ENCODE results near the gene FHAD1. TPM values are rescaled to one million over a fixed set of nuclear protein-coding genes. Genes with fewer than 3 reads are reported as not detected.

The FHAD1 gene
- total RNA-seq, 1 experiment from 2014 or later, result 2.0 TPM

GRCh38 chr1:15424146-15424667, 177.2 kb downstream of the FHAD1 start:
- Histone ChIP-seq H3K27ac (ENCODE audit: low read depth, low read length, poor library complexity, severe bottlenecking) (no peak overlapping the region), H3K4me1 (ENCODE audit: insufficient read depth, low read length, poor library complexity, severe bottlenecking) (peaks cover 4% of the 10 kb centered on the region), H3K4me3 (ENCODE audit: low read depth, low read length, poor library complexity, severe bottlenecking) (no peak overlapping the region), H3K9me3 (ENCODE audit: low read depth, low read length, poor library complexity, severe bottlenecking) (no peaks in the 10 kb centered on the region), H3K27me3 (replicated peaks; ENCODE audit: insufficient read depth, low read depth, low read length, poor library complexity) (no peaks in the 10 kb centered on the region), H3K36me3 (ENCODE audit: insufficient read depth, low read length, poor library complexity, severe bottlenecking) (no peaks in the 10 kb centered on the region)
- DNase-seq (ENCODE audit: low spot score), result no peak
- TF ChIP-seq, protein P1, sequence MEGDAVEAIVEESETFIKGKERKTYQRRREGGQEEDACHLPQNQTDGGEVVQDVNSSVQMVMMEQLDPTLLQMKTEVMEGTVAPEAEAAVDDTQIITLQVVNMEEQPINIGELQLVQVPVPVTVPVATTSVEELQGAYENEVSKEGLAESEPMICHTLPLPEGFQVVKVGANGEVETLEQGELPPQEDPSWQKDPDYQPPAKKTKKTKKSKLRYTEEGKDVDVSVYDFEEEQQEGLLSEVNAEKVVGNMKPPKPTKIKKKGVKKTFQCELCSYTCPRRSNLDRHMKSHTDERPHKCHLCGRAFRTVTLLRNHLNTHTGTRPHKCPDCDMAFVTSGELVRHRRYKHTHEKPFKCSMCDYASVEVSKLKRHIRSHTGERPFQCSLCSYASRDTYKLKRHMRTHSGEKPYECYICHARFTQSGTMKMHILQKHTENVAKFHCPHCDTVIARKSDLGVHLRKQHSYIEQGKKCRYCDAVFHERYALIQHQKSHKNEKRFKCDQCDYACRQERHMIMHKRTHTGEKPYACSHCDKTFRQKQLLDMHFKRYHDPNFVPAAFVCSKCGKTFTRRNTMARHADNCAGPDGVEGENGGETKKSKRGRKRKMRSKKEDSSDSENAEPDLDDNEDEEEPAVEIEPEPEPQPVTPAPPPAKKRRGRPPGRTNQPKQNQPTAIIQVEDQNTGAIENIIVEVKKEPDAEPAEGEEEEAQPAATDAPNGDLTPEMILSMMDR (conservative IDR thresholded peaks at IDR 0.05; ENCODE audit: low read depth, low read length), result no peak
- no peak for TF ChIP-seq EZH2 (IDR thresholded peaks at IDR 0.05; ENCODE audit: borderline replicate concordance, low read depth, low read length, poor library complexity, severe bottlenecking)
- intact Hi-C loops (cut with micrococcal nuclease; ENCODE audit: unreplicated experiment), result no loop called here
- BruUV-seq (replicated peaks), result no TSS peak
- ChIA-PET POLR2A (ENCODE audit: low non-redundant PET) (no interaction called here), CTCF (no interaction called here)

DNA sequence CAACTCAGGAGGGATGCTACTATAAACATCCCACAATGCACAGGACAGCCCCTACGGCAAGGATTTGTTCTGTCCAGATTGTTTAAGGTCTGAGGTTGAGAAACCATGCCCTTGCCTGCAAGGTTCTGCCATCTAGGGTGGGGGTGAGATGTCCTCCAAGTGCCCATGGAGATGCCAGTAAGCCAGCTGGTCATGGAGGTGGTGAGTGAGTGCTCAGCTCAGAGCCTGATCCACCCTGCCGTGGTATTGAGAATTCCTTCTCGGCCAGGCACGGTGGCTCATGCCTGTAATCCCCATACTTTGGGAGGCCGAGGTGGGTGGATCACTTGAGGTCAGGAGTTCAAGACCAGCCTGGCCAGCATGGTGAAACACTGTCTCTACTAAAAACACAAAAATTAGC, 178.0 kb downstream of the FHAD1 start:
- no TSS peak for BruUV-seq (replicated peaks)
- no peak overlapping the region for H3K4me3 ChIP-seq (ENCODE audit: low read depth, low read length, poor library complexity, severe bottlenecking)
- ChIA-PET CTCF (no interaction called here), POLR2A (ENCODE audit: low non-redundant PET) (interaction anchor here (0.6 kb wide), 1 partner anchor 23 kb away, joined by 5 read pairs; no protein-coding TSS in a partner anchor)
- no peak overlapping the region for H3K27ac ChIP-seq (ENCODE audit: low read depth, low read length, poor library complexity, severe bottlenecking)
- no peak for TF ChIP-seq EZH2 (IDR thresholded peaks at IDR 0.05; ENCODE audit: borderline replicate concordance, low read depth, low read length, poor library complexity, severe bottlenecking)
- TF ChIP-seq, protein P1 (conservative IDR thresholded peaks at IDR 0.05; ENCODE audit: low read depth, low read length), result no peak
- no peaks in the 10 kb centered on the region for H3K9me3 ChIP-seq (ENCODE audit: low read depth, low read length, poor library complexity, severe bottlenecking)
- H3K27me3 ChIP-seq (replicated peaks; ENCODE audit: insufficient read depth, low read depth, low read length, poor library complexity), result no peaks in the 10 kb centered on the region
- no peak for DNase-seq (ENCODE audit: low spot score)
- intact Hi-C loops (cut with micrococcal nuclease; ENCODE audit: unreplicated experiment), result no loop called here
- H3K4me1 ChIP-seq (ENCODE audit: insufficient read depth, low read length, poor library complexity, severe bottlenecking), result no peaks in the 10 kb centered on the region
- no peaks in the 10 kb centered on the region for H3K36me3 ChIP-seq (ENCODE audit: insufficient read depth, low read length, poor library complexity, severe bottlenecking)

DNA sequence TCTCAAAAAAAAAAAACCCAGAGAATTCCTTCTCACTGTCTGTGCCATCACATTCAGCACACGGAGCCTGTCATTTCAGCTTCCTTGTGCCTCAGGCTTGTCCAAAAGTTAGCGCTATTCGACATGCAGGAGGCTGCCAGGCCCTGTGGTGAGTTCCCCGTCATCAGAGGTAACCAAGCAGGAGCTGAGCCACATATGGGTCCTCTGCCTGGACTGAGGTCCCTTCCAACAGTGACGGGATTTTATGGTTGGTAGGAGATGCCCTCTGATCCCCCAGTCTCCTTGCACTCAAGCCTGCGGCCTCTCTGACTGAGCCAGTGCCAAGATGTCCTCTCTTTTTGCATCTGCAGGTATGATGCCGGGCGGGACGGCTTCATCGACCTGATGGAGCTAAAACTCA, 178.5 kb downstream of the FHAD1 start:
- ChIA-PET POLR2A (ENCODE audit: low non-redundant PET) (interaction anchor here (0.6 kb wide), 1 partner anchor 22 kb away, joined by 5 read pairs; no protein-coding TSS in a partner anchor), CTCF (no interaction called here)
- no peak overlapping the region for H3K4me3 ChIP-seq (ENCODE audit: low read depth, low read length, poor library complexity, severe bottlenecking)
- no peaks in the 10 kb centered on the region for H3K4me1 ChIP-seq (ENCODE audit: insufficient read depth, low read length, poor library complexity, severe bottlenecking)
- intact Hi-C loops (cut with micrococcal nuclease; ENCODE audit: unreplicated experiment), result no loop called here
- no TSS peak for BruUV-seq (replicated peaks)
- H3K9me3 ChIP-seq (ENCODE audit: low read depth, low read length, poor library complexity, severe bottlenecking), result no peaks in the 10 kb centered on the region
- no peak for DNase-seq (ENCODE audit: low spot score)
- H3K27ac ChIP-seq (ENCODE audit: low read depth, low read length, poor library complexity, severe bottlenecking), result no peak overlapping the region
- H3K36me3 ChIP-seq (ENCODE audit: insufficient read depth, low read length, poor library complexity, severe bottlenecking), result no peaks in the 10 kb centered on the region
- no peaks in the 10 kb centered on the region for H3K27me3 ChIP-seq (replicated peaks; ENCODE audit: insufficient read depth, low read depth, low read length, poor library complexity)
- TF ChIP-seq EZH2 (IDR thresholded peaks at IDR 0.05; ENCODE audit: borderline replicate concordance, low read depth, low read length, poor library complexity, severe bottlenecking), result no peak
- TF ChIP-seq, protein P1 (conservative IDR thresholded peaks at IDR 0.05; ENCODE audit: low read depth, low read length), result no peak
